BE2C (cell line): ENCODE measurements around the gene KRTAP10-1.

Experiments
- DNase-seq: peaks from one replicate; pipeline ENCODE4 v3.0.0-alpha.2; 2020
- H3K27me3 ChIP-seq: fragments of 250-450 bp; sonication (Bioruptor Pico); 2 replicates; pipeline ENCODE4 v1.5.1; 2020; ENCODE audit warnings: mild to moderate bottlenecking
- H3K36me3 ChIP-seq: fragments of 250-450 bp; sonication (Bioruptor Pico); 2 replicates; pipeline ENCODE4 v1.5.1; 2020; ENCODE audit warnings: mild to moderate bottlenecking
- H3K4me1 ChIP-seq: fragments of 250-450 bp; sonication (Bioruptor Pico); 2 replicates; pipeline ENCODE4 v1.5.1; 2020
- H3K4me3 ChIP-seq: 2 replicates; pipeline ENCODE4 v1.5.1; 2011; ENCODE audit warnings: low read depth, low read length
- H3K9me3 ChIP-seq: fragments of 250-450 bp; sonication (Bioruptor Pico); 2 replicates; pipeline ENCODE4 v1.5.1; 2020
- TF ChIP-seq, protein P1 (sequence below): IDR thresholded peaks from 2 replicates; pipeline ENCODE4 v1.5.1; 2012; ENCODE audit warnings: mild to moderate bottlenecking, low read depth, low read length

The KRTAP10-1 gene

DNA sequence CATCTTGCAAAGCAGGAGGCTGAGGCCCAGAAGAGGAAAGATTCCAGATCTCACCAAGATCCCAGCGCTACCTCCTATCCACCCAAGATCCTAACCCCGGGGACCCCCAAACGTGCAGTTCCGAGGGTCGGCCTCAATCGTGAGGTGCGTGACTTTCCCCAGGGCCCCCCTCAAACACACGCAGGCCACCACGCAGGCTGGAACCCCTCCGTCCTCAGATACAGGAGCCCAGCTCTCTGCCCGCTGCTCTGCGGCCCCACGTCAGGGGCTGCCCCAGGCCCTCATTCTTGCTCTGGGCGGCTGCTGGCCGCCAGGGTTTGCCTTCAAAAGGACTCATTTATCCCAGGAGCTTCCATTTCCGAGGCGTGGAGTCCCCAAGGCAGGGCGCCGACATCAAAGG is 39.9 kb downstream of the KRTAP10-1 start:
- no peak for DNase-seq
- H3K9me3 ChIP-seq, result no peaks in the 10 kb centered on the region
- peaks cover 78% of the 10 kb centered on the region for H3K27me3 ChIP-seq
- TF ChIP-seq, protein P1, sequence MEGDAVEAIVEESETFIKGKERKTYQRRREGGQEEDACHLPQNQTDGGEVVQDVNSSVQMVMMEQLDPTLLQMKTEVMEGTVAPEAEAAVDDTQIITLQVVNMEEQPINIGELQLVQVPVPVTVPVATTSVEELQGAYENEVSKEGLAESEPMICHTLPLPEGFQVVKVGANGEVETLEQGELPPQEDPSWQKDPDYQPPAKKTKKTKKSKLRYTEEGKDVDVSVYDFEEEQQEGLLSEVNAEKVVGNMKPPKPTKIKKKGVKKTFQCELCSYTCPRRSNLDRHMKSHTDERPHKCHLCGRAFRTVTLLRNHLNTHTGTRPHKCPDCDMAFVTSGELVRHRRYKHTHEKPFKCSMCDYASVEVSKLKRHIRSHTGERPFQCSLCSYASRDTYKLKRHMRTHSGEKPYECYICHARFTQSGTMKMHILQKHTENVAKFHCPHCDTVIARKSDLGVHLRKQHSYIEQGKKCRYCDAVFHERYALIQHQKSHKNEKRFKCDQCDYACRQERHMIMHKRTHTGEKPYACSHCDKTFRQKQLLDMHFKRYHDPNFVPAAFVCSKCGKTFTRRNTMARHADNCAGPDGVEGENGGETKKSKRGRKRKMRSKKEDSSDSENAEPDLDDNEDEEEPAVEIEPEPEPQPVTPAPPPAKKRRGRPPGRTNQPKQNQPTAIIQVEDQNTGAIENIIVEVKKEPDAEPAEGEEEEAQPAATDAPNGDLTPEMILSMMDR, result no peak
- H3K4me1 ChIP-seq, result no peaks in the 10 kb centered on the region
- H3K36me3 ChIP-seq, result no peaks in the 10 kb centered on the region
- H3K4me3 ChIP-seq, result no peak overlapping the region

DNA sequence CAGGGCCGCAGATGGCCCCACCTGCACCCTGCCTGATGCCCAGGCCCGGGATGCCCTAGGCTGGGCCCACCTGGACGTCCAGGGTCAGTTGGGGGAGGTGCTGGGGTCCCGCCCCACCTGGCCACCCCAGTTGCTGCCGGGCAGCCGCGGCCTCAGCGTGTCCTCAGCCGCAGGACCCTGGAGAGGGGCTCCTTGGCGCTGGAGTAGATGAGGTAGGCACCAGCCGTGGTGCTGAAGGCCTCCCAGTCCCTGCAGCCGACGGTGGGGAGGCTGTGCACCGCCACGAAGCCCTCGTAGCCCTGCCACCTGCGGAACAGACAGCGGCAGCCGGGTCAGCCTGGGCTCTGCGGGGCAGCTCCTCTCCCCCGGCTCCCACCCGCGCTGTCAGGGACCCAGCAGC is 40.4 kb downstream of the KRTAP10-1 start:
- TF ChIP-seq, protein P1, result no peak
- no peak overlapping the region for H3K4me3 ChIP-seq
- no peaks in the 10 kb centered on the region for H3K36me3 ChIP-seq
- H3K4me1 ChIP-seq, result no peaks in the 10 kb centered on the region
- H3K9me3 ChIP-seq, result no peaks in the 10 kb centered on the region
- H3K27me3 ChIP-seq, result peaks cover 80% of the 10 kb centered on the region
- no peak for DNase-seq

DNA sequence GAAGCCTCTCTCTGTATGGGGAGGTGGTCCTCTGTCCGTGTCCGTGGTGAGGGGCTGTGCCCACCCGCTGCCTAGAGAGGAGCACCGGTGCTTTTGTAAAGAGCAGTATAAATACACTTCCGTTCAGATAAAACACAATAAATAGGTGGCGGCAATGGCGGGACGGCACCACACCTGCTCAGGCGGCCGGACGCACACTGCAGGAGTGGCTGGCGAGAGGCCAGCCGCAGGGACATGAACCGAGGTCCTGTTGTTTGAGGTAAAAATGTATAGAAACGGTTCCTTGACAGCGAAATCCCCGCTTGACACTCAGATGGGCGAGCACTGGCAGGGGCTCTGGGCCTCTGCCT is 40.8 kb downstream of the KRTAP10-1 start:
- Histone ChIP-seq H3K36me3 (no peaks in the 10 kb centered on the region), H3K4me3 (no peak overlapping the region), H3K27me3 (peaks cover 83% of the 10 kb centered on the region), H3K9me3 (no peaks in the 10 kb centered on the region), H3K4me1 (no peaks in the 10 kb centered on the region)
- TF ChIP-seq, protein P1, result no peak
- no peak for DNase-seq

DNA sequence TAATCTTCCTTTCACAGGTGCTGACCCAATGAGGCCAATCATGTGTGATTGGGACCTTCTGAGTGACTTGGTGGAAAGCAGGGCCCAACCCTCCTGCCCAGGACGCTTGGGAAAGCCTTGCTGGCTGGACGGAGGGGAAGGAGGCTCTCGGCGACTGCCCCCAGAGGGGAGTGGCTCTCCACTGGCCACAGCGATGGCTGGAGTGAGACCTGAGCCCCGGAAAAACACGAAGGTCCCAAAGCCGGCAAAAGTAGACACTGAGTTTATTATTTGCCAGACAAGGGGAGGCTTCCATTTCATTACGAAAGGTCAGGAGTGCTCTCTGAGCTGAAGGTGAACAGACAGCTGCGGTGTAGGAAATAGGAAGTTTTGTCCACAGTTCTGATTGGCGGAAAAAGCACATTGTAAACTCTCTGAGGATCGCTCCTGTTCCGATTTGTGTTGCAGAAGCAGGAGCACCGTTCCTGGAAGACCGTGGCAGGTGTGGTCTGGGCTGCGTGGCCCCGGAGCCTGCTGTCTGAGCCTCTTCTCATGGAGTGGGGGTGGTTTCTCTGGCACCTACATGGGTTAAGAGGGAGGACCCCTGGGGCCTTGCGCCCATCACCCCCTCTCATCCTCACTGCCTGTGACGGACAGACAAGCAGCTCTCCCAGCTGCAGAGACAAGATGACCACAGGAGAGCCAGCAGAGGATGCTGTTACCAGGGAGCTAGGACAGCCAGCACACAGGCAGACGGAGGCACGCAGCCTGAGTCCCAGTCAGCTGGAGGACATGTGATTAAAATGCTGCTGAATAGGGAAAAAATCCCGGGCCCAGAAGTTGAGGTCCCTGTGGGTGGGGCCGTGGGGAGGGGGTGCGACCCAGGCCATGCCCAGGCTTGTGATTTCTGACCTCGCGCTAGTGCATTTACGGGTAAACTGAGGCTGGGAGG is 41.5 kb downstream of the KRTAP10-1 start:
- H3K4me3 ChIP-seq, result no peak overlapping the region
- no peak for DNase-seq
- H3K9me3 ChIP-seq, result no peaks in the 10 kb centered on the region
- H3K27me3 ChIP-seq, result peaks cover 88% of the 10 kb centered on the region
- TF ChIP-seq, protein P1, result no peak
- H3K4me1 ChIP-seq, result no peaks in the 10 kb centered on the region
- no peaks in the 10 kb centered on the region for H3K36me3 ChIP-seq

DNA sequence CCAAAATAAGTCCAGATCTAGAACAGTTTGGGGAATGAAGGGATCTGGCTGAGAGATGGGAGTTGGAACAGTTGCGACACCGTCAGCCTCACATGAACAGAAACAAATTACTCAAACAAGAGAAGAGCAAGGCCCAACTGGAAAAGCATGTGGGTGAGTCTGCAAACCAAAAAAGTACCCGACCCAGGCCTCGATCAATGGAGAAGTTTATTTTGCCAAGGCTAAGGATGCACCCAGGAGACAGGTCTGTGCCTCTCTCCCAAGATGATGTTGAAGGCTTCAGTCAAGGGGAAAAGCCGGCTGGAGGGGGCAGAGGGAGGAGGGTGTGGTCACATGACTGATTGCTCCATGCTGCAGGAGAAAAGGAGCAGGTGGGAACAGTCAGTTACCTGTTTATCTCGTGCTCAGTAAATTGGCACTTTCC is 42.3 kb downstream of the KRTAP10-1 start:
- DNase-seq, result no peak
- Histone ChIP-seq H3K4me1 (no peaks in the 10 kb centered on the region), H3K9me3 (no peaks in the 10 kb centered on the region), H3K4me3 (no peak overlapping the region), H3K36me3 (no peaks in the 10 kb centered on the region), H3K27me3 (peaks cover 97% of the 10 kb centered on the region)
- TF ChIP-seq, protein P1, result no peak
